Measurements from ENCODE around the gene BMAL2.

Gene BMAL2

GRCh38 chr12:27319409-27319808 is 13.2 kb upstream of the BMAL2 start:
- no peak for DNase-seq (ENCODE audit: insufficient read length, low spot score)
- FAIRE-seq, result no peak

- FAIRE-seq (no peak), DNase-seq (ENCODE audit: insufficient read length, low spot score) (no peak)
Measured at GRCh38 chr12:27319848-27320247, 12.8 kb upstream of the BMAL2 start.

GRCh38 chr12:27324530-27324929 is 8.1 kb upstream of the BMAL2 start:
- peak; percentile 74 for FAIRE-seq
- DNase-seq (ENCODE audit: insufficient read length, low spot score), result no peak

- no peak for DNase-seq (ENCODE audit: insufficient read length, low spot score)
- FAIRE-seq, result peak; percentile 66
Measured at GRCh38 chr12:27330846-27331245, 1.8 kb upstream of the BMAL2 start.

- DNase-seq (ENCODE audit: insufficient read length, low spot score) (peak; percentile 33), FAIRE-seq (peak; percentile 93)
Measured at GRCh38 chr12:27331291-27331926, 1.2 kb upstream of the BMAL2 start.

GRCh38 chr12:27331927-27332324 is 710 bp upstream of the BMAL2 start:
- DNase-seq (ENCODE audit: insufficient read length, low spot score) (no peak), FAIRE-seq (no peak)

- DNase-seq (ENCODE audit: insufficient read length, low spot score) (no peak), FAIRE-seq (no peak)
Measured at GRCh38 chr12:27332407-27332713, 276 bp upstream of the BMAL2 start.

- DNase-seq (ENCODE audit: insufficient read length, low spot score) (no peak), FAIRE-seq (no peak)
Measured at GRCh38 chr12:27333403-27334009, 870 bp downstream of the BMAL2 start.

- FAIRE-seq, result peak; percentile 92
- DNase-seq (ENCODE audit: insufficient read length, low spot score), result no peak
Measured at GRCh38 chr12:27334042-27334720, 1.5 kb downstream of the BMAL2 start.

GRCh38 chr12:27334721-27335082 is 2.1 kb downstream of the BMAL2 start:
- FAIRE-seq, result peak; percentile 70
- DNase-seq (ENCODE audit: insufficient read length, low spot score), result no peak

GRCh38 chr12:27335364-27336281 is 3.0 kb downstream of the BMAL2 start:
- no peak for DNase-seq (ENCODE audit: insufficient read length, low spot score)

GRCh38 chr12:27336282-27336653 is 3.6 kb downstream of the BMAL2 start:
- FAIRE-seq, result no peak
- DNase-seq (ENCODE audit: insufficient read length, low spot score), result no peak

More at GRCh38 chr12:27335364-27336281, 3.0 kb downstream of the BMAL2 start:
- peak; percentile 80 for FAIRE-seq

GRCh38 chr12:27337376-27337775 is 4.7 kb downstream of the BMAL2 start:
- FAIRE-seq (no peak), DNase-seq (ENCODE audit: insufficient read length, low spot score) (no peak)

GRCh38 chr12:27338473-27338872 is 5.8 kb downstream of the BMAL2 start:
- DNase-seq (ENCODE audit: insufficient read length, low spot score), result no peak
- peak; percentile 63 for FAIRE-seq

- FAIRE-seq, result no peak
- DNase-seq (ENCODE audit: insufficient read length, low spot score), result no peak
Measured at GRCh38 chr12:27340971-27341370, 8.3 kb downstream of the BMAL2 start.

- no peak for FAIRE-seq
- no peak for DNase-seq (ENCODE audit: insufficient read length, low spot score)
Measured at GRCh38 chr12:27342536-27342935, 9.9 kb downstream of the BMAL2 start.

- no peak for DNase-seq (ENCODE audit: insufficient read length, low spot score)
- FAIRE-seq, result no peak
Measured at GRCh38 chr12:27343255-27344000, 10.8 kb downstream of the BMAL2 start.

GRCh38 chr12:27344246-27344645 is 11.6 kb downstream of the BMAL2 start:
- FAIRE-seq, result no peak
- DNase-seq (ENCODE audit: insufficient read length, low spot score), result no peak

GRCh38 chr12:27344760-27345159 is 12.1 kb downstream of the BMAL2 start:
- FAIRE-seq (peak; percentile 73), DNase-seq (ENCODE audit: insufficient read length, low spot score) (no peak)

- no peak for DNase-seq (ENCODE audit: insufficient read length, low spot score)
- no peak for FAIRE-seq
Measured at GRCh38 chr12:27345376-27345775, 12.7 kb downstream of the BMAL2 start.

- DNase-seq (ENCODE audit: insufficient read length, low spot score) (no peak), FAIRE-seq (no peak)
Measured at GRCh38 chr12:27347779-27348178, 15.1 kb downstream of the BMAL2 start.
